Measurements from ENCODE around the gene SPN. TPM values are rescaled to one million over a fixed set of nuclear protein-coding genes. Genes with fewer than 3 reads are reported as not detected.
A peak's percentile ranks its signal among the peaks of the same experiment; 100 is the strongest.
"Not testable (repeated sequence)": the region's sequence is repeated elsewhere in the genome, so short reads cannot be mapped to it uniquely, and the experiment has no call there.

Gene SPN
- total and polyA plus RNA-seq, 12 donors: 0.24 to 3.1 (median 1.2) TPM

GRCh38 chr16:29705030-29705429, 42.0 kb downstream of the SPN start:
- Histone ChIP-seq H3K27ac (no peak overlapping the region), H3K27me3 (no peaks in the 10 kb centered on the region), H3K9me3 (replicated peaks in 1 of 3) (no peaks in the 10 kb centered on the region), H3K36me3 (replicated peaks in 1 of 2) (no peaks in the 10 kb centered on the region), H3K4me3 (no peak overlapping the region), H3K4me1 (replicated peaks in 1 of 2) (no peaks in the 10 kb centered on the region)
- TF ChIP-seq POLR2A (IDR thresholded peaks at IDR 0.05): no peak
- no peak for TF ChIP-seq CTCF (IDR thresholded peaks at IDR 0.05)
- DNase-seq: no peak
- 59 to 65% (median 60%) methylated on average over 2 of the region's 2 CpGs for WGBS, 4 donors
- intact Hi-C loops (cut with DNase I): loop anchor here in 1 of 2 donors (10.0 kb wide), 1 partner anchor 320 kb away; the partner anchor contains the start of gene C16orf92

- not testable (repeated sequence) for H3K27me3 ChIP-seq; H3K27ac ChIP-seq; H3K36me3 ChIP-seq (replicated peaks in 1 of 2); H3K4me3 ChIP-seq; DNase-seq; H3K9me3 ChIP-seq (replicated peaks in 1 of 3); H3K4me1 ChIP-seq (replicated peaks in 1 of 2)
- intact Hi-C loops (cut with DNase I): loop anchor here in 1 of 2 donors (10.0 kb wide), 1 partner anchor 318 kb away; the partner anchor contains the start of gene C16orf92
- WGBS, 4 donors: 92 to 100% (median 98%) methylated on average over 1 of the region's 1 CpG
These were observed 44.1 kb downstream of the SPN start for GRCh38 chr16:29707160-29707559.

- Histone ChIP-seq H3K36me3 (replicated peaks in 1 of 2) (no peaks in the 10 kb centered on the region), H3K27ac (no peak overlapping the region), H3K27me3 (no peaks in the 10 kb centered on the region), H3K4me1 (replicated peaks in 1 of 2) (peaks cover 0 to 6% of the 10 kb centered on the region in 2 donors), H3K4me3 (no peak overlapping the region), H3K9me3 (replicated peaks in 1 of 3) (no peaks in the 10 kb centered on the region)
- DNase-seq: no peak
- 68 to 77% (median 75%) methylated on average over 16 of the region's 16 CpGs for WGBS, 4 donors
- no peak for TF ChIP-seq POLR2A (IDR thresholded peaks at IDR 0.05)
- no peak for TF ChIP-seq CTCF (IDR thresholded peaks at IDR 0.05)
- intact Hi-C loops (cut with DNase I): loop anchor here in 1 of 2 donors (10.0 kb wide), 1 partner anchor 316 kb away; the partner anchor contains the start of gene C16orf92
These were observed 46.0 kb downstream of the SPN start for GRCh38 chr16:29708917-29709600.

GRCh38 chr16:29709657-29710056, 46.6 kb downstream of the SPN start:
- intact Hi-C loops (cut with DNase I): loop anchor here in 1 of 2 donors (10.0 kb wide), 1 partner anchor 315 kb away; the partner anchor contains the start of gene C16orf92

GRCh38 chr16:29710227-29711219, 47.5 kb downstream of the SPN start:
- Histone ChIP-seq H3K27me3 (no peaks in the 10 kb centered on the region), H3K36me3 (replicated peaks in 1 of 2) (no peaks in the 10 kb centered on the region), H3K9me3 (replicated peaks in 1 of 3) (no peaks in the 10 kb centered on the region), H3K4me3 (no peak overlapping the region), H3K4me1 (replicated peaks in 1 of 2) (peaks cover 0 to 6% of the 10 kb centered on the region in 2 donors), H3K27ac (peak overlapping the region in 1 of 5 donors; percentile 3)
- intact Hi-C loops (cut with DNase I): no loop called here
- WGBS, 4 donors: 33 to 38% (median 35%) methylated on average over 17 of the region's 17 CpGs
- peak in 5 of 7 donors; percentile 38 to 59 (median 42) for DNase-seq
- TF ChIP-seq POLR2A (IDR thresholded peaks at IDR 0.05): no peak
- TF ChIP-seq CTCF (IDR thresholded peaks at IDR 0.05): peak; percentile 51 to 76 (median 70)

More at GRCh38 chr16:29709657-29710056, 46.6 kb downstream of the SPN start:
- H3K27ac ChIP-seq; H3K36me3 ChIP-seq (replicated peaks in 1 of 2); DNase-seq; H3K4me3 ChIP-seq; H3K4me1 ChIP-seq (replicated peaks in 1 of 2); H3K9me3 ChIP-seq (replicated peaks in 1 of 3); H3K27me3 ChIP-seq: not testable (repeated sequence)
- WGBS, 4 donors: 62 to 75% (median 68%) methylated on average over 6 of the region's 6 CpGs

All from adrenal gland (tissue), 12 donors.